Motor neuron (in vitro differentiated cells): Measurements from ENCODE around the gene MRPL16. TPM values are rescaled to one million over a fixed set of nuclear protein-coding genes. Genes with fewer than 3 reads are reported as not detected.
"Not testable (repeated sequence)": the region's sequence is repeated elsewhere in the genome, so short reads cannot be mapped to it uniquely, and the experiment has no call there.

Source experiments
- ATAC-seq, 8 experiments: fragments of 200-7000 bp; cut with Tn5 transposase; replicated peaks in 6 of 8; 2 replicates each; pipeline ENCODE4 v1.8.0; 2021; ENCODE audit warnings: mild to moderate bottlenecking in 8 of 8, moderate library complexity in 8 of 8
- H3K27ac ChIP-seq, 2 donors: fragments of 250-450 bp; sonication (Bioruptor Pico); 2 replicates each; pipeline ENCODE4 v1.9.0; 2021; ENCODE audit warnings: antibody characterized with exemption in 2 of 2, mild to moderate bottlenecking in 2 of 2, moderate library complexity in 1 of 2
- H3K4me1 ChIP-seq, 2 donors: fragments of 250-450 bp; sonication (Bioruptor Pico); replicated peaks in 1 of 2; 2 replicates each; pipeline ENCODE4 v1.6.1; 2021; ENCODE audit warnings: antibody characterized with exemption in 2 of 2, mild to moderate bottlenecking in 2 of 2, moderate library complexity in 1 of 2
- H3K4me3 ChIP-seq, 5 donors: fragments of 250-450 bp; sonication (Bioruptor Pico); 2 replicates each; pipeline ENCODE4 v1.9.0; 2021; ENCODE audit warnings: antibody characterized with exemption in 5 of 5, mild to moderate bottlenecking in 5 of 5, moderate library complexity in 4 of 5
- WGBS, 10 experiments: fragments of 450-650 bp; shearing (Covaris generic); methylation state at CpG; one replicate each; pipeline ENCODE4 v1.0.0; 2022; 5-methylcytosine and 5-hydroxymethylcytosine counted together
- in situ Hi-C, 9 experiments: fragments of 400-800 bp; cut with MboI; loops; one replicate each; pipeline ENCODE4 v1.15.0; 2021; ENCODE audit warnings: low sequenced_read_pairs in 9 of 9, low pct_unique_long_range_greater_than_20kb in 2 of 9; ENCODE audit not compliant: unreplicated experiment in 9 of 9
- total RNA-seq, 8 experiments: library from RNA; unstranded; fragments of 300-600 nt; gene quantifications; 2 replicates each; pipeline versions ENCODE4 v1.2.3 to v1.2.4, GENCODE V29; 2022

MRPL16 gene
- total RNA-seq = 10 to 100 TPM; 16.5 to 70.2 (median 29.9) TPM

- Histone ChIP-seq H3K4me1 (peaks cover 5 to 10% of the 10 kb centered on the region in 2 donors), H3K27ac (peak within 1 kb of the TSS; percentile 47 to 62), H3K4me3 (peak within 1 kb of the TSS; percentile 63 to 99 (median 76))
- 0% methylated on average over 4 to 29 of the region's 54 CpGs; no CpG with 5 or more reads in 3 of the 10 experiments for WGBS, 10 experiments
- peak; percentile 97 to 99 (median 99) for ATAC-seq
- in situ Hi-C loops = loop anchor here in 3 of 9 experiments (25.0 kb wide), 3 partner anchors 102 to 327 kb away; no protein-coding TSS in a partner anchor
Observed at GRCh38 chr11:59810189-59810910, at the start of gene MRPL16. MRPL16 (minus strand) TSS chr11:59810778; CDS start chr11:59810658, 120 bp downstream.

GRCh38 chr11:59859673-59860072, 49.1 kb upstream of the MRPL16 start:
- Histone ChIP-seq H3K4me1 (no peaks in the 10 kb centered on the region), H3K27ac (no peak overlapping the region), H3K4me3 (no peak overlapping the region)
- in situ Hi-C loops = no loop called here
- peak in 2 of 8 experiments; percentile 15 to 55 for ATAC-seq

- peak in 3 of 8 experiments; percentile 77 to 86 (median 78) for ATAC-seq
- no peak overlapping the region for H3K27ac ChIP-seq
- in situ Hi-C loops = no loop called here
- H3K4me1 ChIP-seq = no peaks in the 10 kb centered on the region
- 21 to 91% (median 65%) methylated on average over 2 to 10 of the region's 10 CpGs for WGBS, 10 experiments
- no peak overlapping the region for H3K4me3 ChIP-seq
Observed at GRCh38 chr11:59857439-59858434, 47.2 kb upstream of the MRPL16 start.

GRCh38 chr11:59854871-59855270, 44.3 kb upstream of the MRPL16 start:
- ATAC-seq = no peak
- Histone ChIP-seq H3K4me3 (no peak overlapping the region), H3K4me1 (no peaks in the 10 kb centered on the region), H3K27ac (no peak overlapping the region)
- WGBS, 10 experiments = 0 to 74% (median 52%) methylated on average over 1 to 2 of the region's 2 CpGs
- in situ Hi-C loops = no loop called here

GRCh38 chr11:59851416-59851815, 40.8 kb upstream of the MRPL16 start:
- 70 to 100% (median 87%) methylated on average over 2 to 5 of the region's 5 CpGs; no CpG with 5 or more reads in 2 of the 10 experiments for WGBS, 10 experiments
- H3K27ac ChIP-seq, ATAC-seq, H3K4me1 ChIP-seq, in situ Hi-C loops, H3K4me3 ChIP-seq: not testable (repeated sequence)

- WGBS, 10 experiments = 0 to 100% (median 100%) methylated on average over 1 to 2 of the region's 2 CpGs; no CpG with 5 or more reads in 7 of the 10 experiments
- H3K27ac ChIP-seq, H3K4me3 ChIP-seq, in situ Hi-C loops, ATAC-seq, H3K4me1 ChIP-seq: not testable (repeated sequence)
Observed at GRCh38 chr11:59849551-59849950, 39.0 kb upstream of the MRPL16 start.

- Histone ChIP-seq H3K4me1 (no peaks in the 10 kb centered on the region), H3K4me3 (no peak overlapping the region), H3K27ac (no peak overlapping the region)
- in situ Hi-C loops = no loop called here
- WGBS, 10 experiments = 0 to 50% (median 20%) methylated on average over 1 to 2 of the region's 2 CpGs; no CpG with 5 or more reads in 2 of the 10 experiments
- no peak for ATAC-seq
Observed at GRCh38 chr11:59849129-59849528, 38.6 kb upstream of the MRPL16 start.

GRCh38 chr11:59848439-59848838, 37.9 kb upstream of the MRPL16 start:
- 0 to 100% (median 81%) methylated on average over 1 to 5 of the region's 6 CpGs; no CpG with 5 or more reads in 2 of the 10 experiments for WGBS, 10 experiments

GRCh38 chr11:59847626-59848025, 37.0 kb upstream of the MRPL16 start:
- in situ Hi-C loops = no loop called here
- ATAC-seq = no peak
- WGBS, 10 experiments = 0 to 100% (median 75%) methylated on average over 1 to 3 of the region's 3 CpGs; no CpG with 5 or more reads in 1 of the 10 experiments
- Histone ChIP-seq H3K27ac (no peak overlapping the region), H3K4me3 (no peak overlapping the region), H3K4me1 (no peaks in the 10 kb centered on the region)

More at GRCh38 chr11:59848439-59848838, 37.9 kb upstream of the MRPL16 start:
- ATAC-seq, H3K4me3 ChIP-seq, in situ Hi-C loops, H3K4me1 ChIP-seq, H3K27ac ChIP-seq: not testable (repeated sequence)

- 14 to 100% (median 68%) methylated on average over 1 to 4 of the region's 5 CpGs; no CpG with 5 or more reads in 5 of the 10 experiments for WGBS, 10 experiments
- Histone ChIP-seq H3K4me1 (no peaks in the 10 kb centered on the region), H3K27ac (no peak overlapping the region), H3K4me3 (no peak overlapping the region)
- no peak for ATAC-seq
- in situ Hi-C loops = no loop called here
Observed at GRCh38 chr11:59846556-59846955, 36.0 kb upstream of the MRPL16 start.

- 0 to 100% (median 79%) methylated on average over 1 to 4 of the region's 4 CpGs; no CpG with 5 or more reads in 2 of the 10 experiments for WGBS, 10 experiments
- no peak for ATAC-seq
- no peaks in the 10 kb centered on the region for H3K4me1 ChIP-seq
- in situ Hi-C loops = no loop called here
- H3K4me3 ChIP-seq = no peak within 1 kb of the TSS
- H3K27ac ChIP-seq = no peak within 1 kb of the TSS
Observed at GRCh38 chr11:59845399-59845798, 34.8 kb upstream of the MRPL16 start, which contains the start of gene CBLIF. CBLIF (minus strand) TSS chr11:59845499; CDS start chr11:59845453, 46 bp downstream.

- no peak overlapping the region for H3K27ac ChIP-seq
- no peaks in the 10 kb centered on the region for H3K4me1 ChIP-seq
- in situ Hi-C loops = no loop called here
- 0 to 100% (median 60%) methylated on average over 1 to 9 of the region's 12 CpGs; no CpG with 5 or more reads in 2 of the 10 experiments for WGBS, 10 experiments
- no peak for ATAC-seq
- no peak overlapping the region for H3K4me3 ChIP-seq
Observed at GRCh38 chr11:59842316-59842715, 31.7 kb upstream of the MRPL16 start.

GRCh38 chr11:59841514-59841913, 30.9 kb upstream of the MRPL16 start:
- Histone ChIP-seq H3K4me3 (no peak overlapping the region), H3K27ac (no peak overlapping the region), H3K4me1 (no peaks in the 10 kb centered on the region)
- 39 to 100% (median 80%) methylated on average over 1 to 2 of the region's 2 CpGs; no CpG with 5 or more reads in 1 of the 10 experiments for WGBS, 10 experiments
- no peak for ATAC-seq
- in situ Hi-C loops = no loop called here
